Measurements from ENCODE around the gene EXOC6B.

DNA sequence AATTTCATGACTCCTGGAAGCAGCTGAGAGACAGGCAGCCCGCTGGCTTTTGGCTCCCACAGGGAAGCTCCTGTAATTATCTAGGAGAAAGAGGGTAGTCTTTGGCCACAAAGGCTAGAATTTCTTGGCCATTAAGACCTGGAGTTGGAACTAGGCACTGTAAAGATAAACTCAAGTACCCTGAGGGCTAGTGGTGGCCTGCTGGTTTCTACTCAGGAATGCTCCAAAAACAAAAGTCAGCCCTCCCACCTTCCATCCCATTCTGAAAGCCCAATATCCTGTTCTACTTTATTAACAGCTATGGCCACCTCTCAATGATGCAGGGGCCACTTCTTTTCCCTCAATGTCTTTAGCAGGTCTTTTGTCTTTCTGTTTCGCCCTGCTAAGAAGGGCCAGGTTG, 644.2 kb downstream of the EXOC6B start:
- TF ChIP-seq, protein P1, sequence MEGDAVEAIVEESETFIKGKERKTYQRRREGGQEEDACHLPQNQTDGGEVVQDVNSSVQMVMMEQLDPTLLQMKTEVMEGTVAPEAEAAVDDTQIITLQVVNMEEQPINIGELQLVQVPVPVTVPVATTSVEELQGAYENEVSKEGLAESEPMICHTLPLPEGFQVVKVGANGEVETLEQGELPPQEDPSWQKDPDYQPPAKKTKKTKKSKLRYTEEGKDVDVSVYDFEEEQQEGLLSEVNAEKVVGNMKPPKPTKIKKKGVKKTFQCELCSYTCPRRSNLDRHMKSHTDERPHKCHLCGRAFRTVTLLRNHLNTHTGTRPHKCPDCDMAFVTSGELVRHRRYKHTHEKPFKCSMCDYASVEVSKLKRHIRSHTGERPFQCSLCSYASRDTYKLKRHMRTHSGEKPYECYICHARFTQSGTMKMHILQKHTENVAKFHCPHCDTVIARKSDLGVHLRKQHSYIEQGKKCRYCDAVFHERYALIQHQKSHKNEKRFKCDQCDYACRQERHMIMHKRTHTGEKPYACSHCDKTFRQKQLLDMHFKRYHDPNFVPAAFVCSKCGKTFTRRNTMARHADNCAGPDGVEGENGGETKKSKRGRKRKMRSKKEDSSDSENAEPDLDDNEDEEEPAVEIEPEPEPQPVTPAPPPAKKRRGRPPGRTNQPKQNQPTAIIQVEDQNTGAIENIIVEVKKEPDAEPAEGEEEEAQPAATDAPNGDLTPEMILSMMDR (IDR thresholded peaks at IDR 0.05) = no peak
- no peak for TF ChIP-seq POLR2A (IDR thresholded peaks at IDR 0.05)
